Subcutaneous abdominal adipose tissue (tissue), 5 donors: ENCODE results near the gene CYYR1.

ENCODE experiments used
- H3K27ac ChIP-seq: one replicate; pipeline ENCODE4 v1.7.0; 2013; ENCODE audit warnings: low read depth, mild to moderate bottlenecking, inconsistent platforms, low read length, moderate library complexity
- H3K27me3 ChIP-seq, 5 donors: one replicate each; pipeline ENCODE4 v1.7.0; 2013; ENCODE audit warnings: low read length in 5 of 5, inconsistent platforms in 1 of 5; ENCODE audit not compliant: control insufficient read depth in 5 of 5, insufficient read depth in 4 of 5
- H3K36me3 ChIP-seq, 5 donors: one replicate each; pipeline ENCODE4 v1.7.0; 2013; ENCODE audit warnings: low read length in 5 of 5; ENCODE audit not compliant: control insufficient read depth in 5 of 5, insufficient read depth in 5 of 5
- H3K4me1 ChIP-seq, 5 donors: one replicate each; pipeline ENCODE4 v1.7.0; 2013; ENCODE audit warnings: low read length in 5 of 5, mild to moderate bottlenecking in 3 of 5, moderate library complexity in 1 of 5; ENCODE audit not compliant: control insufficient read depth in 5 of 5, insufficient read depth in 5 of 5
- H3K4me3 ChIP-seq, 5 donors: one replicate each; pipeline ENCODE4 v1.7.0; 2013; ENCODE audit warnings: low read length in 5 of 5, low read depth in 1 of 5
- H3K9ac ChIP-seq, 5 donors: one replicate each; pipeline ENCODE4 v1.7.0; 2013; ENCODE audit warnings: low read length in 5 of 5, mild to moderate bottlenecking in 4 of 5, moderate library complexity in 3 of 5
- H3K9me3 ChIP-seq, 5 donors: one replicate each; pipeline ENCODE4 v1.7.0; 2013; ENCODE audit warnings: low read length in 5 of 5; ENCODE audit not compliant: control insufficient read depth in 5 of 5
- donor health status: healthy.
- donor health status: healthy.
- donor health status: healthy.
- donor health status: healthy.
- donor health status: healthy.

The CYYR1 gene

DNA sequence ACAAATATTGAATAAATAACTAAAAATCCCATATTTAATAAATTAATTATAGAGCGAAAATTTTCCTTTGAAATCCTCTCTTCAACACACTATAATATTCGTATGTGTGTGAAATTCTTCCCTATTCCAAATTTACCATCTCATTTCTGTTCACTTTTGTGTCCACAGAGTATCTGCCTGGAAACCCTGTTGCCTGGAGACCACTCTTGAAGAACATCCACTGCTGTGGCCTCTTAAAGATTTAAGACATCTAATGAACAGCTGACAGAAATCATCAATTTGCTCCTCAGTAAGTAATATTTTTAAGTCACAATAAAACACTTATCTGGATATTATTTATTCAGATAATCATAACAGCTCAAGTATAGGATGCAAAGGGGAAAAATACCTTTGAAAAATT is 69.7 kb downstream of the CYYR1 start:
- Histone ChIP-seq H3K4me1 (peaks cover 0 to 2% (median 0%) of the 10 kb centered on the region in 5 donors), H3K27me3 (no peaks in the 10 kb centered on the region), H3K36me3 (no peaks in the 10 kb centered on the region), H3K9ac (no peak overlapping the region), H3K9me3 (no peaks in the 10 kb centered on the region), H3K27ac (no peak overlapping the region), H3K4me3 (no peak overlapping the region)

DNA sequence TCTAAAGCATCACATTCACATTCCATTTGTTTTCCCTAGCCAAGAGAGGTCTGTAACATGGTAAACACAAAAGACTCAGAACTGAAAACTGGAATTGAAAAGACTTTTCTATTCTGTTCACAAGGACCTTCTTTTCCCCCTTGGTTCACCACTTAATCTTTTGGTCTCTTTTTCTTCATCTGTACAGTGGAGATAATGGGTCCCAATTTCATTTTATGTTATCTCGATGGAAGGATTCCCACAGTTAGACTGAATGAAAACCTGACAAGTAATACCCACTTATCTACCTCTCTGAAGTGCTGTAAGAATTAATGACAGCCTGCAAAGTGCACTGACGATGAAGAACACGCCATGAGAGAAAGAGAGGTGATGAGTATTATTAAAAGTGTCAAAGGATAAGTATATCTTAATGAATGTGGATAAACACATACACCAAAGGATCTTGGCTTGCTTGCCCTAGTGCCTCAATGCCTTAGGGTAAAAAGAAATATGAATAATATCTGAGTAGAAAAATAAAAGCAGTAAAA is 71.5 kb downstream of the CYYR1 start:
- Histone ChIP-seq H3K9me3 (no peaks in the 10 kb centered on the region), H3K36me3 (no peaks in the 10 kb centered on the region), H3K9ac (no peak overlapping the region), H3K27me3 (no peaks in the 10 kb centered on the region), H3K27ac (no peak overlapping the region), H3K4me1 (peaks cover 0 to under 1% (median 0%) of the 10 kb centered on the region in 5 donors), H3K4me3 (no peak overlapping the region)

DNA sequence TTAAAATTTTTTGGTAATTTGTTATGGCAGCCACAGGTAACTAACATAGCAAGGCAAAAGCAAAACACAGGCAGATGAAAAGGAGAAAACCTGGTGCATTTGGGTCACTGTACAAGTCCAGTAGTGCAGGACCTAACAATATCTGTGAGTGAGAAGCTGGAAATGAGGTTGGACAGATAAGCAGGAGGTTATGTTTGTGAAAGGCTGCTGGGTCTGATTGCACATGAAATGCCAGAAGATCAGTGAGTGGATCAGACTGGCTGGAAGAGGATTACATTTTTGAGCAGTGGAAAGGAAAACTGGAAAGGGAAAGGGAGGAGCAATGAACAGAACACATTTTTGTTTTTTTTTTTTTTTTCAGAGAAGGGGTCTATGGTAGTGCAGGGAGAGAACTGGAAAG is 73.6 kb downstream of the CYYR1 start:
- H3K27me3 ChIP-seq = no peaks in the 10 kb centered on the region
- H3K4me3 ChIP-seq = no peak overlapping the region
- H3K9ac ChIP-seq = no peak overlapping the region
- peaks cover 0 to 5% (median 0%) of the 10 kb centered on the region in 5 donors for H3K9me3 ChIP-seq
- no peaks in the 10 kb centered on the region for H3K4me1 ChIP-seq
- no peaks in the 10 kb centered on the region for H3K36me3 ChIP-seq
- no peak overlapping the region for H3K27ac ChIP-seq

DNA sequence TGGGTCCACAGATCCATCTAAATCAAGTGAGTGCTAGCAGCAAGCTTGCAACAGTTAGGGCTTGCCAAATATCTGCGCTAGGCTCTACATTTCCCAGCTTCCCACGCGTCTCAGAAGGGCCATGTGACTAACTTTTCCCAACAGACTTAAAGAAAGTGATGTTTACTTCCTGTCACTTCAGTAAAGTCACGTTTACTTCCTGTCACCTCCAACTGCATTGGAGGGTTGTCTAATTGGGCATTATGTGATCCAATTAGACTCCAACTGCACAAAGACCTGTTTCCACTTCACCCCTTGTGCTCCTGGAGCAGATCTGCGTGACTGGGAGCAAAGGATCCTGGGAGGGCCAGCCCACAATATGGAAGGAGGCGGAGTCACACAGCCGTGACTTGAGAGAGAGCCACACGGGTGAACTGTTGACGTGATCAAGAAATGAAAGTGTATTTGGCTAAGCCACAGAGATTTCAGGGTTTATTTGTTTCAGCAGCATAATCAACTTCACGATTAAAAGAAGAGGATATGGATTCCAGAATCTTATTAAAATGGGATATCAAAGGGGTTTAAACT is 77.7 kb downstream of the CYYR1 start:
- Histone ChIP-seq H3K4me1 (no peaks in the 10 kb centered on the region), H3K4me3 (no peak overlapping the region), H3K9me3 (peaks cover 0 to 5% (median 0%) of the 10 kb centered on the region in 5 donors), H3K36me3 (no peaks in the 10 kb centered on the region), H3K27me3 (no peaks in the 10 kb centered on the region), H3K27ac (no peak overlapping the region), H3K9ac (no peak overlapping the region)

DNA sequence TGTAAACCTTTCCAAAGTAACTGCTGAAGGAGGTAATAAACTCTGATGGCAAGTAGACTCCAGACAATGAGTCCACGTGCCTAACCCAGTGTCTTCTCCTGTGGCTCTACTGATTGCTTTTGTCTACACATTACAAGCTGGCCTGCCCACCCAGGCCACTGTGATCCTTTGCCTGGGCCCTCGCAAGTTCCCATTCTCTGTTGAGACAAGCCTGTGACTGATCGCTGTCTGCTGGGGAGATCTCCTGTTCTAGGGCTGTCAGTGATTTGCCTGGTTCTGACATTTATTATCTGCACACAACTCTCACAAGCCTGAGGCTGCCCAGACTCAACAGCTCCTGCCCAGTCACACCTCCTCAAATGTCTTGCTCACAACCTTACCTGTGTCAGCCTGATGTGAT is 81.4 kb downstream of the CYYR1 start:
- Histone ChIP-seq H3K27me3 (no peaks in the 10 kb centered on the region), H3K9ac (no peak overlapping the region), H3K4me3 (no peak overlapping the region), H3K4me1 (no peaks in the 10 kb centered on the region), H3K36me3 (no peaks in the 10 kb centered on the region), H3K27ac (no peak overlapping the region), H3K9me3 (peaks cover 0 to 7% (median 3%) of the 10 kb centered on the region in 5 donors)

DNA sequence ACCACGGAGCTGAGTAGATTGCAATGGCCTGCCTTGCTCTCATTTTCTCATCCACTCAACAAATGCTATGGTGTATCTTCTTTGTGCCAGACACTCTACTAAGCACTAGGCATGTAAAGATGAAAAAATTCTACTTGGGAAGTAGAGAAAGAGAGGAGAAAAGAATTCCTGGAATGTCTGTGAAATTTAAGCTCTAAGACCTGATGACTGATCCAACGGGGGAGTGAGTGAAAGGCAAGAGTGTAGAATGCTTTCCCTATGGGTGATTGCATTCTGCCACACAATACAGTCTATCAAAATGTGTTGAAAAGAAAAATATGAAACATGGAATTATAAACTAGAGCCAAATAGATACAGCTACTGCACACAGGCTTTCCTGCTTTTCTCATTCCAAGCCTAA is 82.3 kb downstream of the CYYR1 start:
- peaks cover 0 to 7% (median 3%) of the 10 kb centered on the region in 5 donors for H3K9me3 ChIP-seq
- no peaks in the 10 kb centered on the region for H3K36me3 ChIP-seq
- H3K4me1 ChIP-seq = peaks cover 0 to 3% (median 0%) of the 10 kb centered on the region in 5 donors
- no peak overlapping the region for H3K9ac ChIP-seq
- H3K27me3 ChIP-seq = no peaks in the 10 kb centered on the region
- no peak overlapping the region for H3K4me3 ChIP-seq
- no peak overlapping the region for H3K27ac ChIP-seq

DNA sequence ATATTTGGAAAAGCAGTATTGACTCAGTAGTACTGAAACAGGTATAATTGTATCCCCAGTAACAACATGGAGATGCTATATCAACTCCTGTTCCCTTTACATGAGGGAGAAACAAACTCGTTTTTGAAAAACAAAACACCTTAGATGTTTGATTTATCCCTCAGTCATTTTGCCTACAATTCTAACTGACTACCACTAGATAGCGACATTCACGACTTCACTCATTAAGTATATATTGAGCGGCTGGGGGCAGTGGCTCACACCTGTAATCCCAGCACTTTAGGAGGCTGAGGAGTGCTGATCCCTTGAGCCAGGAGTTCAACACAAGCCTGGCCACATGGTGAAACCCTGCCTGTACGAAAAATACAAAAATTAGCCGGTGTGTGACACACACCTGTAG is 83.3 kb downstream of the CYYR1 start:
- Histone ChIP-seq H3K27me3 (no peaks in the 10 kb centered on the region), H3K9me3 (peaks cover 0 to 4% (median 0%) of the 10 kb centered on the region in 5 donors), H3K9ac (no peak overlapping the region), H3K27ac (no peak overlapping the region), H3K36me3 (no peaks in the 10 kb centered on the region), H3K4me3 (no peak overlapping the region), H3K4me1 (peaks cover 0 to 6% (median 0%) of the 10 kb centered on the region in 5 donors)

DNA sequence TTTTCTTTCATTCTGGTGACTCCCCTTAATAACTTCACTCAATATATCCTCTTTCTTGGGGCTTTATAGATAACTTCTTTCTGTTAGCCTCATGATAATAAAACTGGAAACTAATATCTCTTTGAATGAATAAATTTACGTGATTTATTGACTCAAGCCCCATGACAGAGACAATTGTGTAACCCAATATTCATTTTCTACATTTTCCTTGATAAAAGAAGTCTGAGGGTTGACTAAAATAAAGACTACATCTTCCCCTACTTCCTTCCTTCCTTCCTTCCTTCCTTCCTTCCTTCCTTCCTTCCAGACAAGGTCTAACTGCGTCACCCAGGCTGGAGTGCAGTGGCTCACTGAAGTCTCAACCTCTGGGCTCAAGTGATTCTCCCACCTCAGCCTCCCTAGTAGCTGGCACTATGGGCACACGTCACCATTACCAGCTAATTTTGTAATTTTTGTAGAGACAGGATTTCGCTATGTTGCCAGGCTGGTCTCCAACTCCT is 85.1 kb downstream of the CYYR1 start:
- H3K27me3 ChIP-seq = no peaks in the 10 kb centered on the region
- no peak overlapping the region for H3K27ac ChIP-seq
- H3K9ac ChIP-seq = no peak overlapping the region
- H3K9me3 ChIP-seq = peaks cover 0 to 4% (median 0%) of the 10 kb centered on the region in 5 donors
- no peaks in the 10 kb centered on the region for H3K36me3 ChIP-seq
- H3K4me3 ChIP-seq = no peak overlapping the region
- peaks cover 0 to 8% (median 0%) of the 10 kb centered on the region in 5 donors for H3K4me1 ChIP-seq

DNA sequence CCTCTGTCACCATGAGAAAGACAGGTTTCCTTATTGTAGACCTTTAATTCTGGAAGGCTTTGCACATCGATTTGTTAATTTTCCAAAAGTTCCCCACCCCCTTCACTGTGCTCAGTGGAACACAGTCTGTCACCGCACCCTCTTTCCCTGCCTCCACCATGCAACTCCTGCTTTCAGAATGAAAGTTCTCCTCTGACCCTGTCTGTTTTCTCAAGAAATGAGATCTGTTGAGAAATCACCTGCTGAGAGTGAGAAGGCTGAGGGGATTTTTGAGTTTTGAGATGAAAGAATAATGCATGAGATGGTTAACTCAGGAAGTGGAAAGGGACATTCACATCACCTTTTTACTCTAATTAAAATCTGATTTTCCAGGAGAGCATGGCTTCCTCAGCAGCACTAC is 99.6 kb downstream of the CYYR1 start:
- no peaks in the 10 kb centered on the region for H3K9me3 ChIP-seq
- peaks cover 0 to under 1% (median 0%) of the 10 kb centered on the region in 5 donors for H3K36me3 ChIP-seq
- no peak overlapping the region for H3K4me3 ChIP-seq
- no peak overlapping the region for H3K27ac ChIP-seq
- no peaks in the 10 kb centered on the region for H3K27me3 ChIP-seq
- no peak overlapping the region for H3K9ac ChIP-seq
- peaks cover 0 to 16% (median 8%) of the 10 kb centered on the region in 5 donors for H3K4me1 ChIP-seq

DNA sequence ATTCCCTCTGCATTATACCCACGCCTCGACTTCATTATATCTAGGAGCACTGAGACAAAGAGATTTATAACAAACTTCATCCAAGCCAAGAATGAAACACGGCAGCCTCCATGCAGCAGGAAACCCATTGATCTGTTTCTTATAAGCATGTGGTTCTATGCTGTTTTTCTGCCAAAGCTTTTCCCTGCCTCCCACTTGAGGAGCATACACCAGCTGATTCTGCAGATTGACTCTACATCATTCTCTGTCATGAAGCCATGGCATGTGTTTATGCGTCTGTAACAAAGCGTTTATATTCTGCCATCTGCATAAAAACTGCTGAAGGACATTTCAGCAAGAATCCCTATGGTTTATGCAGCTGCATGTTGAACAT is 102.0 kb downstream of the CYYR1 start:
- Histone ChIP-seq H3K4me1 (peaks cover 0 to 16% (median 8%) of the 10 kb centered on the region in 5 donors), H3K4me3 (no peak overlapping the region), H3K9ac (no peak overlapping the region), H3K9me3 (no peaks in the 10 kb centered on the region), H3K27me3 (no peaks in the 10 kb centered on the region), H3K36me3 (peaks cover 0 to 4% (median 0%) of the 10 kb centered on the region in 5 donors), H3K27ac (no peak overlapping the region)
